ENCODE results near the gene USO1.

The USO1 gene

DNA sequence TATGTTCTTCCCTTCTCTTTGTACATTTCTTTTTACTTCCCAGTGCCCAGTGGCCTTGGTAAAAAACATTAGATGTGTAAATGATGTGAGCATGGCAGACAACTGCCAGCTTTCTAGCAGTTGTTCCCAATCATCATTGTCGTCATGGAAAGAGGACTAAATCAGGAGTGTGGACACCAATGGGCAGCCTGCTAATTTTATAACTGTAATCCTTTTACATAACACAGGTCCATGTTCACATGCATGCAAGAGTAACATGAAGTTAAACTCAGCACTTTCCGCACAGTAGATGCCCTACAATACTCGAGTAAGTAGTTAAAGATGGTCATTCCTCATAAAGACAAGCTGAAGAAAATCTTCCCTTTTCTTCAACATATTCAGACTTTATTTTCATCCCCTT is 27.8 kb upstream of the USO1 start:
- Histone ChIP-seq H3K4me1 (ENCODE audit: control insufficient read depth, insufficient read depth, low read depth, low read length) (no peaks in the 10 kb centered on the region), H2AFZ (ENCODE audit: low read depth, low read length) (no peak overlapping the region), H2BK5ac (ENCODE audit: low read depth, low read length, poor library complexity, severe bottlenecking) (no peak overlapping the region), H4K8ac (ENCODE audit: low read length) (no peak overlapping the region), H4K91ac (ENCODE audit: low read length) (no peak overlapping the region), H3K36me3 (ENCODE audit: control insufficient read depth in 1 of 2, insufficient read depth in 2 of 2, low read depth in 1 of 2, low read length in 2 of 2) (peaks cover 10% of the 10 kb centered on the region in 2 experiments), H3K79me1 (replicated peaks; ENCODE audit: low read length, poor library complexity, severe bottlenecking) (peaks cover 7% of the 10 kb centered on the region), H3K4ac (ENCODE audit: low read depth in 1 of 2, low read length in 2 of 2) (no peak overlapping the region), H2BK15ac (ENCODE audit: low read depth, poor library complexity, severe bottlenecking) (no peak overlapping the region), H3K9ac (ENCODE audit: low read length) (no peak overlapping the region), H2BK120ac (ENCODE audit: low read depth, low read length) (no peak overlapping the region), H3K18ac (ENCODE audit: low read depth in 1 of 2, low read length in 2 of 2) (no peak overlapping the region), H2BK12ac (ENCODE audit: low read length in 2 of 2) (no peak overlapping the region), H3K27ac (ENCODE audit: low read length, poor library complexity, severe bottlenecking) (no peak overlapping the region), H3K4me2 (ENCODE audit: low read length, poor library complexity, severe bottlenecking) (no peak overlapping the region), H3K23ac (ENCODE audit: low read length in 2 of 2) (no peak overlapping the region), H3K14ac (ENCODE audit: low read length in 2 of 2) (no peak overlapping the region), H3K27me3 (ENCODE audit: control insufficient read depth in 1 of 2, insufficient read depth in 1 of 2, low read length in 2 of 2) (no peaks in the 10 kb centered on the region), H2AK5ac (ENCODE audit: low read length, severe bottlenecking) (no peak overlapping the region), H3K4me3 (ENCODE audit: insufficient read depth in 1 of 2, low read depth in 1 of 2, low read length in 2 of 2) (no peak overlapping the region), H3K9me3 (ENCODE audit: control insufficient read depth, low read length) (no peaks in the 10 kb centered on the region)
- WGBS: 95% methylated on average over 3 of the region's 3 CpGs
- DNase-seq: no peak

GRCh38 chr4:75698162-75698962 is 26.0 kb upstream of the USO1 start:
- Histone ChIP-seq H3K27me3 (ENCODE audit: control insufficient read depth in 1 of 2, insufficient read depth in 1 of 2, low read length in 2 of 2) (no peaks in the 10 kb centered on the region), H4K8ac (ENCODE audit: low read length) (no peak overlapping the region), H2BK120ac (ENCODE audit: low read depth, low read length) (no peak overlapping the region), H3K4ac (ENCODE audit: low read depth in 1 of 2, low read length in 2 of 2) (no peak overlapping the region), H2BK15ac (ENCODE audit: low read depth, poor library complexity, severe bottlenecking) (no peak overlapping the region), H3K9ac (ENCODE audit: low read length) (no peak overlapping the region), H2AFZ (ENCODE audit: low read depth, low read length) (no peak overlapping the region), H2BK5ac (ENCODE audit: low read depth, low read length, poor library complexity, severe bottlenecking) (no peak overlapping the region), H3K79me1 (replicated peaks; ENCODE audit: low read length, poor library complexity, severe bottlenecking) (peaks cover 11% of the 10 kb centered on the region), H2BK12ac (ENCODE audit: low read length in 2 of 2) (no peak overlapping the region), H3K4me3 (ENCODE audit: insufficient read depth in 1 of 2, low read depth in 1 of 2, low read length in 2 of 2) (no peak overlapping the region), H3K14ac (ENCODE audit: low read length in 2 of 2) (no peak overlapping the region), H3K4me1 (ENCODE audit: control insufficient read depth, insufficient read depth, low read depth, low read length) (no peaks in the 10 kb centered on the region), H4K91ac (ENCODE audit: low read length) (no peak overlapping the region), H3K23ac (ENCODE audit: low read length in 2 of 2) (no peak overlapping the region), H3K27ac (ENCODE audit: low read length, poor library complexity, severe bottlenecking) (no peak overlapping the region), H2AK5ac (ENCODE audit: low read length, severe bottlenecking) (no peak overlapping the region), H3K9me3 (ENCODE audit: control insufficient read depth, low read length) (no peaks in the 10 kb centered on the region), H3K4me2 (ENCODE audit: low read length, poor library complexity, severe bottlenecking) (no peak overlapping the region), H3K18ac (ENCODE audit: low read depth in 1 of 2, low read length in 2 of 2) (no peak overlapping the region), H3K36me3 (ENCODE audit: control insufficient read depth in 1 of 2, insufficient read depth in 2 of 2, low read depth in 1 of 2, low read length in 2 of 2) (peaks cover 9 to 10% of the 10 kb centered on the region in 2 experiments)
- no peak for DNase-seq
- 71% methylated on average over 5 of the region's 6 CpGs for WGBS

- no peak overlapping the region for H3K14ac ChIP-seq (ENCODE audit: low read length in 2 of 2)
- DNase-seq: no peak
- H2AK5ac ChIP-seq (ENCODE audit: low read length, severe bottlenecking): no peak overlapping the region
- no peak overlapping the region for H4K8ac ChIP-seq (ENCODE audit: low read length)
- no peak overlapping the region for H3K18ac ChIP-seq (ENCODE audit: low read depth in 1 of 2, low read length in 2 of 2)
- no peaks in the 10 kb centered on the region for H3K4me1 ChIP-seq (ENCODE audit: control insufficient read depth, insufficient read depth, low read depth, low read length)
- no peak overlapping the region for H4K91ac ChIP-seq (ENCODE audit: low read length)
- H2BK5ac ChIP-seq (ENCODE audit: low read depth, low read length, poor library complexity, severe bottlenecking): no peak overlapping the region
- no peak overlapping the region for H3K4me2 ChIP-seq (ENCODE audit: low read length, poor library complexity, severe bottlenecking)
- H2BK15ac ChIP-seq (ENCODE audit: low read depth, poor library complexity, severe bottlenecking): no peak overlapping the region
- H2BK12ac ChIP-seq (ENCODE audit: low read length in 2 of 2): no peak overlapping the region
- H2BK120ac ChIP-seq (ENCODE audit: low read depth, low read length): no peak overlapping the region
- no peak overlapping the region for H3K4ac ChIP-seq (ENCODE audit: low read depth in 1 of 2, low read length in 2 of 2)
- H3K36me3 ChIP-seq (ENCODE audit: control insufficient read depth in 1 of 2, insufficient read depth in 2 of 2, low read depth in 1 of 2, low read length in 2 of 2): peaks cover 7 to 10% of the 10 kb centered on the region in 2 experiments
- H3K79me1 ChIP-seq (replicated peaks; ENCODE audit: low read length, poor library complexity, severe bottlenecking): peaks cover 11% of the 10 kb centered on the region
- H3K27ac ChIP-seq (ENCODE audit: low read length, poor library complexity, severe bottlenecking): no peak overlapping the region
- no peaks in the 10 kb centered on the region for H3K9me3 ChIP-seq (ENCODE audit: control insufficient read depth, low read length)
- no peak overlapping the region for H3K4me3 ChIP-seq (ENCODE audit: insufficient read depth in 1 of 2, low read depth in 1 of 2, low read length in 2 of 2)
- no peaks in the 10 kb centered on the region for H3K27me3 ChIP-seq (ENCODE audit: control insufficient read depth in 1 of 2, insufficient read depth in 1 of 2, low read length in 2 of 2)
- 90% methylated on average over 2 of the region's 2 CpGs for WGBS
- no peak overlapping the region for H3K9ac ChIP-seq (ENCODE audit: low read length)
- no peak overlapping the region for H2AFZ ChIP-seq (ENCODE audit: low read depth, low read length)
- no peak overlapping the region for H3K23ac ChIP-seq (ENCODE audit: low read length in 2 of 2)
These were observed 25.5 kb upstream of the USO1 start for GRCh38 chr4:75698963-75699228.

DNA sequence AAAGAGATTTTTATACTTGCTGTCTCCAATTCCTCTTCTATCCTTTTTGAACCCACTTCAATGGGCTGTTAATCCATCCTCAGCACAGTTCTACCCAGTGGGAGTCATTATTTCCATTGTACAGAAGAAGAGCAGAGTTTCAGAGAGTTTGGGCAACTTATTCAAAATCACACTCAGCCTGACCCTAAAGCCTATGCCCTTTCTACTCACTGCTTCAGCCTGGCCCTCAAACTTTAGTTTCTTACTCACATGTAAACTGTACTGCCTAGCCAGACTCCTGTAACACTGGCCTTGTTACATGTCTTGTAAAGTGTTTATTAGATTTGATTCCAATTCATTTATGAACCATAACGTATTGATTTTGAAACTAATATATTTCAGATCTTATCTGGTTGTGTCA is 25.1 kb upstream of the USO1 start:
- whole genome bisulfite sequencing: no CpG with 5 or more reads among the region's 1 CpG
- H3K14ac ChIP-seq (ENCODE audit: low read length in 2 of 2): no peak overlapping the region
- no peak overlapping the region for H2BK12ac ChIP-seq (ENCODE audit: low read length in 2 of 2)
- no peak overlapping the region for H3K9ac ChIP-seq (ENCODE audit: low read length)
- no peak overlapping the region for H2AK5ac ChIP-seq (ENCODE audit: low read length, severe bottlenecking)
- no peak overlapping the region for H2BK120ac ChIP-seq (ENCODE audit: low read depth, low read length)
- no peak for DNase-seq
- no peaks in the 10 kb centered on the region for H3K4me1 ChIP-seq (ENCODE audit: control insufficient read depth, insufficient read depth, low read depth, low read length)
- H3K9me3 ChIP-seq (ENCODE audit: control insufficient read depth, low read length): no peaks in the 10 kb centered on the region
- no peak overlapping the region for H3K23ac ChIP-seq (ENCODE audit: low read length in 2 of 2)
- H3K36me3 ChIP-seq (ENCODE audit: control insufficient read depth in 1 of 2, insufficient read depth in 2 of 2, low read depth in 1 of 2, low read length in 2 of 2): peaks cover 4 to 9% of the 10 kb centered on the region in 2 experiments
- no peak overlapping the region for H3K4ac ChIP-seq (ENCODE audit: low read depth in 1 of 2, low read length in 2 of 2)
- no peak overlapping the region for H2BK15ac ChIP-seq (ENCODE audit: low read depth, poor library complexity, severe bottlenecking)
- H3K4me3 ChIP-seq (ENCODE audit: insufficient read depth in 1 of 2, low read depth in 1 of 2, low read length in 2 of 2): no peak overlapping the region
- H2BK5ac ChIP-seq (ENCODE audit: low read depth, low read length, poor library complexity, severe bottlenecking): no peak overlapping the region
- H3K27ac ChIP-seq (ENCODE audit: low read length, poor library complexity, severe bottlenecking): no peak overlapping the region
- no peak overlapping the region for H3K18ac ChIP-seq (ENCODE audit: low read depth in 1 of 2, low read length in 2 of 2)
- peaks cover 11% of the 10 kb centered on the region for H3K79me1 ChIP-seq (replicated peaks; ENCODE audit: low read length, poor library complexity, severe bottlenecking)
- H3K4me2 ChIP-seq (ENCODE audit: low read length, poor library complexity, severe bottlenecking): no peak overlapping the region
- no peak overlapping the region for H2AFZ ChIP-seq (ENCODE audit: low read depth, low read length)
- H4K91ac ChIP-seq (ENCODE audit: low read length): no peak overlapping the region
- no peaks in the 10 kb centered on the region for H3K27me3 ChIP-seq (ENCODE audit: control insufficient read depth in 1 of 2, insufficient read depth in 1 of 2, low read length in 2 of 2)
- H4K8ac ChIP-seq (ENCODE audit: low read length): no peak overlapping the region
